ENCODE data around the gene CDC42BPA. TPM values are rescaled to one million over a fixed set of nuclear protein-coding genes. Genes with fewer than 3 reads are reported as not detected.

The CDC42BPA gene
- polyA plus RNA-seq, 1 of the 3 experiments (the other 2 are of a cell fraction): 6.8 TPM

DNA sequence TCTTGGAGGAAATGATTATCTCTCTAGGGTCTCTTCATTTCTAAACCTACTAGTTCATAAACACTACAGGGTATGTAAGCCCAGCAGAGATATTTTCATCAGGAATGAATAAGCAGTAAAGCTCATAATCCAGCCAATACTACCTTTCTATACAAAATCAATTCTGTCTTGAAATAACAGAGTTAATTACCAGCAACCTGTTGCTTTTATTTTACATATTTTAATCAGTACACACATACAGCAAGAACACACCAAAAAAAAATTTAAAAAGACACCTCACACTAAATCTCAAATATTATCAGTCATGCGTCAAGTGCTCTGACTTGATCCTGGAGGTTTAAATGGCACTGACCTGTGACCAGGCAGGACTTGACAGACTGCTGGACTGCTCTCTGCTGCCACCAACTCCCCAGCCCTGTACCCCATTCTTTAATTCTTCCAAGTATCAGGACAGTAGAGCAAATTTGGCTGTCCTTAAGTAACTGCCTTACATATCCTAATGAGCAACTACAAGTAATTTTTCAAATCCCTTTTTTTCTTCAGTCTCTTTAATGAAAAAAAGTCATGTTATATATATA, 98.5 kb downstream of the CDC42BPA start:
- Histone ChIP-seq H3K79me2 (ENCODE audit: insufficient read depth) (peaks cover 77% of the 10 kb centered on the region), H3K4me1 (ENCODE audit: control insufficient read depth in 1 of 2, insufficient read depth in 2 of 2, low read depth in 1 of 2, low read length in 1 of 2) (peaks cover 0 to 4% of the 10 kb centered on the region in 2 experiments; a peak in 2 of 4 replicates), H3F3A (replicated peaks; ENCODE audit: insufficient read depth) (peaks cover 2% of the 10 kb centered on the region), H3K4me3 (ENCODE audit: low read depth in 2 of 2, low read length in 1 of 2) (no peak overlapping the region), H4K20me1 (ENCODE audit: insufficient read depth) (peaks cover 11% of the 10 kb centered on the region; the same call in 1 of the 2 replicates), H3K27ac (ENCODE audit: low read depth in 2 of 2, low read length in 1 of 2) (no peak overlapping the region), H3K9ac (no peak overlapping the region), H3K9me3 (no peaks in the 10 kb centered on the region), H2AFZ (ENCODE audit: low read depth) (no peak overlapping the region), H3K4me2 (no peak overlapping the region), H3K27me3 (ENCODE audit: insufficient read depth) (no peaks in the 10 kb centered on the region), H3K36me3 (replicated peaks in 1 of 2; ENCODE audit: control insufficient read depth in 1 of 2, insufficient read depth in 2 of 2, low read length in 1 of 2) (no peaks in the 10 kb centered on the region), H3K9me2 (no peaks in the 10 kb centered on the region)
- ChIA-PET CTCF (no interaction called here), POLR2A (no interaction called here)
- DNase-seq: no peak
- WGBS (ENCODE audit: low lambda C conversion rate): 91% methylated on average over 1 of the region's 1 CpG
- TF ChIP-seq TEAD4 (IDR thresholded peaks at IDR 0.05; ENCODE audit: borderline replicate concordance, insufficient read depth): no peak
- no peak for TF ChIP-seq RCOR1 (IDR thresholded peaks at IDR 0.05; ENCODE audit: low read length)
- TF ChIP-seq, protein P1, sequence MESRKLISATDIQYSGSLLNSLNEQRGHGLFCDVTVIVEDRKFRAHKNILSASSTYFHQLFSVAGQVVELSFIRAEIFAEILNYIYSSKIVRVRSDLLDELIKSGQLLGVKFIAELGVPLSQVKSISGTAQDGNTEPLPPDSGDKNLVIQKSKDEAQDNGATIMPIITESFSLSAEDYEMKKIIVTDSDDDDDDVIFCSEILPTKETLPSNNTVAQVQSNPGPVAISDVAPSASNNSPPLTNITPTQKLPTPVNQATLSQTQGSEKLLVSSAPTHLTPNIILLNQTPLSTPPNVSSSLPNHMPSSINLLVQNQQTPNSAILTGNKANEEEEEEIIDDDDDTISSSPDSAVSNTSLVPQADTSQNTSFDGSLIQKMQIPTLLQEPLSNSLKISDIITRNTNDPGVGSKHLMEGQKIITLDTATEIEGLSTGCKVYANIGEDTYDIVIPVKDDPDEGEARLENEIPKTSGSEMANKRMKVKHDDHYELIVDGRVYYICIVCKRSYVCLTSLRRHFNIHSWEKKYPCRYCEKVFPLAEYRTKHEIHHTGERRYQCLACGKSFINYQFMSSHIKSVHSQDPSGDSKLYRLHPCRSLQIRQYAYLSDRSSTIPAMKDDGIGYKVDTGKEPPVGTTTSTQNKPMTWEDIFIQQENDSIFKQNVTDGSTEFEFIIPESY (IDR thresholded peaks at IDR 0.05; ENCODE audit: borderline replicate concordance, low read depth): no peak
- no peak for TF ChIP-seq FOSL2 (IDR thresholded peaks at IDR 0.05; ENCODE audit: borderline replicate concordance, low read depth)
- TF ChIP-seq, protein P2, sequence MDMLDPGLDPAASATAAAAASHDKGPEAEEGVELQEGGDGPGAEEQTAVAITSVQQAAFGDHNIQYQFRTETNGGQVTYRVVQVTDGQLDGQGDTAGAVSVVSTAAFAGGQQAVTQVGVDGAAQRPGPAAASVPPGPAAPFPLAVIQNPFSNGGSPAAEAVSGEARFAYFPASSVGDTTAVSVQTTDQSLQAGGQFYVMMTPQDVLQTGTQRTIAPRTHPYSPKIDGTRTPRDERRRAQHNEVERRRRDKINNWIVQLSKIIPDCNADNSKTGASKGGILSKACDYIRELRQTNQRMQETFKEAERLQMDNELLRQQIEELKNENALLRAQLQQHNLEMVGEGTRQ (IDR thresholded peaks at IDR 0.05; ENCODE audit: borderline replicate concordance, low read depth, low read length): no peak
- no peak for TF ChIP-seq GABPA (IDR thresholded peaks at IDR 0.05; ENCODE audit: low read depth)
- TF ChIP-seq EZH2phosphoT487 (IDR thresholded peaks at IDR 0.05; ENCODE audit: borderline replicate concordance, low read depth): no peak
- TF ChIP-seq NRF1 (IDR thresholded peaks at IDR 0.05; ENCODE audit: low read depth, low read length): no peak
- TF ChIP-seq, protein P3, sequence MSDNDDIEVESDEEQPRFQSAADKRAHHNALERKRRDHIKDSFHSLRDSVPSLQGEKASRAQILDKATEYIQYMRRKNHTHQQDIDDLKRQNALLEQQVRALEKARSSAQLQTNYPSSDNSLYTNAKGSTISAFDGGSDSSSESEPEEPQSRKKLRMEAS (IDR thresholded peaks at IDR 0.05; ENCODE audit: low read depth): no peak
- no peak for TF ChIP-seq MEF2A (IDR thresholded peaks at IDR 0.05; ENCODE audit: borderline replicate concordance, low read depth)
- no peak for TF ChIP-seq YY1 (IDR thresholded peaks at IDR 0.05; ENCODE audit: low read depth)
- TF ChIP-seq GATA2 (CRISPR knock-in tag; IDR thresholded peaks at IDR 0.05): no peak
- no peak for TF ChIP-seq FOXM1 (IDR thresholded peaks at IDR 0.05; ENCODE audit: low read depth)
- TF ChIP-seq JUND (IDR thresholded peaks at IDR 0.05): no peak
- TF ChIP-seq, protein P4, sequence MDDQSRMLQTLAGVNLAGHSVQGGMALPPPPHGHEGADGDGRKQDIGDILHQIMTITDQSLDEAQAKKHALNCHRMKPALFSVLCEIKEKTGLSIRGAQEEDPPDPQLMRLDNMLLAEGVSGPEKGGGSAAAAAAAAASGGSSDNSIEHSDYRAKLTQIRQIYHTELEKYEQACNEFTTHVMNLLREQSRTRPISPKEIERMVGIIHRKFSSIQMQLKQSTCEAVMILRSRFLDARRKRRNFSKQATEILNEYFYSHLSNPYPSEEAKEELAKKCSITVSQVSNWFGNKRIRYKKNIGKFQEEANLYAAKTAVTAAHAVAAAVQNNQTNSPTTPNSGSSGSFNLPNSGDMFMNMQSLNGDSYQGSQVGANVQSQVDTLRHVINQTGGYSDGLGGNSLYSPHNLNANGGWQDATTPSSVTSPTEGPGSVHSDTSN (IDR thresholded peaks at IDR 0.05): no peak
- TF ChIP-seq ELF1 (IDR thresholded peaks at IDR 0.05): no peak
- TF ChIP-seq POLR2AphosphoS5 (IDR thresholded peaks at IDR 0.05; ENCODE audit: low read depth, low read length): no peak
- TF ChIP-seq MXI1 (IDR thresholded peaks at IDR 0.05; ENCODE audit: low read depth, low read length): no peak
